Fibroblast of lung (primary cell): ENCODE results near the gene PUS10. TPM values are rescaled to one million over a fixed set of nuclear protein-coding genes. Genes with fewer than 3 reads are reported as not detected.

Experiments used
- DNase-seq, 2 donors: peaks; one replicate each; pipeline versions ENCODE4 v3.0.0 to v3.0.0-alpha.2; 2010; ENCODE audit warnings: low read depth in 2 of 2
- H2AFZ ChIP-seq: 2 replicates; pipeline ENCODE4 v1.5.1; 2012; ENCODE audit warnings: low read length, control low read depth, inconsistent platforms
- H3K27ac ChIP-seq: 2 replicates; pipeline ENCODE4 v1.5.1; 2011; ENCODE audit warnings: low read length, control low read depth; ENCODE audit not compliant: insufficient read depth
- H3K27me3 ChIP-seq: 2 replicates; pipeline ENCODE4 v1.5.1; 2011; ENCODE audit warnings: mild to moderate bottlenecking, low read length; ENCODE audit not compliant: control insufficient read depth, insufficient read depth
- H3K36me3 ChIP-seq: 2 replicates; pipeline ENCODE4 v1.5.1; 2011; ENCODE audit warnings: low read length; ENCODE audit not compliant: control insufficient read depth, insufficient read depth
- H3K4me1 ChIP-seq: 2 replicates; pipeline ENCODE4 v1.5.1; 2011; ENCODE audit warnings: low read length; ENCODE audit not compliant: control insufficient read depth, insufficient read depth; ENCODE audit errors: extremely low read depth
- H3K4me2 ChIP-seq: 2 replicates; pipeline ENCODE4 v1.5.1; 2011; ENCODE audit warnings: low read length, control low read depth; ENCODE audit not compliant: insufficient read depth; ENCODE audit errors: extremely low read depth
- H3K4me3 ChIP-seq, 4 experiments: fragments of 200-600 bp in 1 of 4; sonication (generic) in 1 of 4; replicated peaks in 1 of 4; 2 replicates each; pipeline ENCODE4 v1.5.1; 2011 to 2016; ENCODE audit warnings: low read length in 4 of 4, low read depth in 3 of 4, mild to moderate bottlenecking in 3 of 4, control low read depth in 2 of 4, inconsistent platforms in 1 of 4, mixed read lengths in 1 of 4; ENCODE audit not compliant: insufficient read depth in 1 of 4; ENCODE audit errors: control extremely low read depth in 1 of 4
- H3K79me2 ChIP-seq: 2 replicates; pipeline ENCODE4 v1.5.1; 2012; ENCODE audit warnings: mild to moderate bottlenecking, low read length, inconsistent platforms; ENCODE audit not compliant: control insufficient read depth, insufficient read depth
- H3K9ac ChIP-seq: 2 replicates; pipeline ENCODE4 v1.5.1; 2011; ENCODE audit warnings: mild to moderate bottlenecking, low read length, control low read depth; ENCODE audit not compliant: insufficient read depth
- H3K9me3 ChIP-seq: 2 replicates; pipeline ENCODE4 v1.5.1; 2012; ENCODE audit warnings: low read depth, low read length; ENCODE audit not compliant: control insufficient read depth, insufficient read depth
- H4K20me1 ChIP-seq: 2 replicates; pipeline ENCODE4 v1.5.1; 2011; ENCODE audit warnings: low read length; ENCODE audit not compliant: control insufficient read depth, insufficient read depth; ENCODE audit errors: extremely low read depth
- EZH2 ChIP-seq: IDR thresholded peaks from 2 replicates; pipeline ENCODE4 v1.5.1; 2012; ENCODE audit warnings: low read length, control low read depth, mild to moderate bottlenecking; ENCODE audit errors: missing control alignments
- polyA plus RNA-seq, 2 donors: library from polyadenylated mRNA; depleted of rRNA in 1 of 2; stranded (reverse) in 1 of 2; unstranded in 1 of 2; fragments of >200 nt; gene quantifications; 2 replicates each; pipeline ENCODE4 v1.2.1, GENCODE V29; 2011 to 2012; ENCODE audit warnings: missing spikeins in 1 of 2
- total RNA-seq: library from RNA; depleted of rRNA; stranded (reverse); fragments of >200 nt; gene quantifications from 2 replicates; pipeline ENCODE4 v1.2.1, GENCODE V29; 2014
- TF ChIP-seq, protein P1 (sequence below), 2 donors: IDR thresholded peaks in 1 of 2; conservative IDR thresholded peaks in 1 of 2; 1 replicate in 1 of 2; 2 replicates in 1 of 2; pipeline ENCODE4 v1.5.1; 2011 to 2012; ENCODE audit warnings: low read length in 2 of 2, control low read depth in 1 of 2, inconsistent platforms in 1 of 2, low read depth in 1 of 2, mild to moderate bottlenecking in 1 of 2

The PUS10 gene
- total and polyA plus RNA-seq, 2 donors (not counting 1 experiment from before 2014, with no cell fraction given), result 6.0 to 9.2 TPM

DNA sequence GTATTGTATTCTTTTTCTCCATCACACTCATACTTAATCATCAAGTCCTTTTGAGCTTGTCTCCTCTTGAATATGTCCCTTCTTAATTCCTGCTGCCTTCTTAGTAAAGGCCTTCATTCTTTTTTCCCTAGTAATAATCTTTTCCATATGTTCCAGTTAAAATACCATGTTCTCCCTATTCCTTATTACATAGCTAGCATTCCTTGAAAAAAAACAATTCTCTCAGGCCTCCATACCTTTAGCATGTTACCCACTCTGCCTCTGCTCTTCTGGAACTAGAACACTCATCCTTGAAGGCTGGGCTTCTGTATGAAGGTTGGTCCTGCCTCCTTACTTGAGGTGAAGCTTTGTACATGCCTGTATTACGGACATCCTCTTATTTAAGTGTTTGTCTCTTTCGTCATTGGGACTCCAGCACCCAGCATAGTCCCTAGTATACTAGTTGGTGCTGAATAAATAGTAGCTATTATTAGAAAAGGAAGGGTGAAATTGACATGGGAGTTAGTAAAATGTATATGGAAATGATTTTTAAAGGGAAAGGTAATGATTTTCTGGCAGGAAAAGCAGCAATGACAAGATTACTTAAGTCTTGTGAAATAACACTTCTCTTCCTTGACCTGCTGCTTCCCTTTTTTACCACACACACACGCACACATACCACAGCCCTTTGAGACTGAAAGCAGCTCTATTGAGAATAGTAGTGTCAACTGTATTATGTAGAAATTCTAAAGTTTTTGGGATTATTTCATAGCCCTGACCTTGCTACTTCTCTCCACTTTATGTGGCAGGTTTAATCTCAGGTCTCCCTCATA lies 91.1 kb downstream of the PUS10 start:
- H3K27ac ChIP-seq, result no peak overlapping the region
- no peak for TF ChIP-seq EZH2
- TF ChIP-seq, protein P1, sequence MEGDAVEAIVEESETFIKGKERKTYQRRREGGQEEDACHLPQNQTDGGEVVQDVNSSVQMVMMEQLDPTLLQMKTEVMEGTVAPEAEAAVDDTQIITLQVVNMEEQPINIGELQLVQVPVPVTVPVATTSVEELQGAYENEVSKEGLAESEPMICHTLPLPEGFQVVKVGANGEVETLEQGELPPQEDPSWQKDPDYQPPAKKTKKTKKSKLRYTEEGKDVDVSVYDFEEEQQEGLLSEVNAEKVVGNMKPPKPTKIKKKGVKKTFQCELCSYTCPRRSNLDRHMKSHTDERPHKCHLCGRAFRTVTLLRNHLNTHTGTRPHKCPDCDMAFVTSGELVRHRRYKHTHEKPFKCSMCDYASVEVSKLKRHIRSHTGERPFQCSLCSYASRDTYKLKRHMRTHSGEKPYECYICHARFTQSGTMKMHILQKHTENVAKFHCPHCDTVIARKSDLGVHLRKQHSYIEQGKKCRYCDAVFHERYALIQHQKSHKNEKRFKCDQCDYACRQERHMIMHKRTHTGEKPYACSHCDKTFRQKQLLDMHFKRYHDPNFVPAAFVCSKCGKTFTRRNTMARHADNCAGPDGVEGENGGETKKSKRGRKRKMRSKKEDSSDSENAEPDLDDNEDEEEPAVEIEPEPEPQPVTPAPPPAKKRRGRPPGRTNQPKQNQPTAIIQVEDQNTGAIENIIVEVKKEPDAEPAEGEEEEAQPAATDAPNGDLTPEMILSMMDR (conservative IDR thresholded peaks at IDR 0.05 in 1 of 2, IDR thresholded peaks at IDR 0.05 in 1 of 2; ENCODE audit: low read depth in 1 of 2, low read length in 2 of 2), result no peak
- H2AFZ ChIP-seq, result no peak overlapping the region
- H3K79me2 ChIP-seq, result no peaks in the 10 kb centered on the region
- H3K36me3 ChIP-seq, result no peaks in the 10 kb centered on the region
- peaks cover 3% of the 10 kb centered on the region for H3K4me1 ChIP-seq
- no peaks in the 10 kb centered on the region for H3K27me3 ChIP-seq
- H3K9me3 ChIP-seq, result no peaks in the 10 kb centered on the region
- DNase-seq, result peak; percentile 21 to 27
- H4K20me1 ChIP-seq, result no peaks in the 10 kb centered on the region
- no peak overlapping the region for H3K4me2 ChIP-seq
- H3K9ac ChIP-seq, result no peak overlapping the region
- H3K4me3 ChIP-seq, result no peak overlapping the region

DNA sequence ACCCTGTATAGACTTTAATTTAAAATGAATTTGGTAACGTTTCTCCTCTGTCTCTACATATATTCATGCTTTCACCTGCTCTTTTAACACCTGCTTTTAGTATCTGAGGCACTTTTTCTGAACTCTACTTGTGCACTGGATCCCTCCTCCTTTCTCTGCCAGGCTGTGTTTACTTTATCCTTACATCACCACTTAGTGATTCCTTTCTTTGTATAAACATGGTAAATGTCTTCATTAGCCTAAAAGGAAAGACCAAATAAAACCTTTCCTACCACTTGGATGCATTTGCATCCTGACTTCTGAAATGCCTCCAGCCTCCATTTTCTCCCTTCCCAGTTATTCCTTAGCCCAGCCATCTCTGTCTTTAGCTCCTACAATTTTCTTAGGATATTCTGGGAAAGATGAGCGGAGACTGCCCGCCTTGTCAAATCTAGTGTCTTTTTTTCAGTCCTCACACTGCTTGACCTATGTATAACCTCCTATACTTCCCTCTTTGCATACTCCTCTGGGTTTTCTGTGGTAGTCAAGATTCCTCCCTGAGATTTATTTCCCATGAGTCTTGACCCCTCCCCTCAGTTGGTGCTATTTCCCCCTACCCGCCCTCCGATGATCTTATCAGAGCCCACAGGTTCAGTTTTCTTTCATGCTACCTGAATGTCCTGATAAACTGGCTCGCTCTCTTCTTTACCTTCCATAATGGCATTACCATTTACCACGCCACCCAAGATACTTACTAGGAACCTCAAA lies 91.9 kb downstream of the PUS10 start:
- no peak overlapping the region for H3K27ac ChIP-seq
- H3K4me2 ChIP-seq, result no peak overlapping the region
- H3K9me3 ChIP-seq, result no peaks in the 10 kb centered on the region
- no peak overlapping the region for H3K9ac ChIP-seq
- H3K79me2 ChIP-seq, result no peaks in the 10 kb centered on the region
- no peak overlapping the region for H2AFZ ChIP-seq
- H4K20me1 ChIP-seq, result no peaks in the 10 kb centered on the region
- peaks cover 3% of the 10 kb centered on the region for H3K4me1 ChIP-seq
- no peaks in the 10 kb centered on the region for H3K36me3 ChIP-seq
- H3K4me3 ChIP-seq, result no peak overlapping the region
- H3K27me3 ChIP-seq, result no peaks in the 10 kb centered on the region
- DNase-seq, result peak; percentile 43 to 60
- no peak for TF ChIP-seq EZH2
- TF ChIP-seq, protein P1 (conservative IDR thresholded peaks at IDR 0.05 in 1 of 2, IDR thresholded peaks at IDR 0.05 in 1 of 2; ENCODE audit: low read depth in 1 of 2, low read length in 2 of 2), result no peak

DNA sequence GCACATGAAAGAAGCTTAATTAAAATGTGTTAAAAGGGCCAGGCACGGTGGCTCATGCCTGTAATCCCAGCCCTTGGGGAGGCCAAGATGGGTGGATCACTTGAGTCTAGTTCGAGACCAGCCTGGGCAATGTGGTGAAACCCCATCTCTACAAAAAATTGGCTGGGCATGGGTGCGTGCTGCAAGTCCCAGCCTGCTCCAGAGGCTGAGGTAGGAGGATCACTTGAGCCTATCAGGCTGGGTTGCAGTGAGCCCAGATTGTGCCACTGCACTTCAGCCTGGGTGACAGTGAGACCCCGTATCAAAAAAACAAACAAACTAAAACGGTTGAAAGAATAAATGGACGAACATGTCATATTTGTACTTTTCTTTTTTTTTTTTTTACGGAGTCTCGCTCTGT lies 110.7 kb downstream of the PUS10 start:
- no peak overlapping the region for H3K4me2 ChIP-seq
- no peaks in the 10 kb centered on the region for H3K79me2 ChIP-seq
- H3K27me3 ChIP-seq, result no peaks in the 10 kb centered on the region
- H3K9ac ChIP-seq, result no peak overlapping the region
- TF ChIP-seq, protein P1 (conservative IDR thresholded peaks at IDR 0.05 in 1 of 2, IDR thresholded peaks at IDR 0.05 in 1 of 2; ENCODE audit: low read depth in 1 of 2, low read length in 2 of 2), result no peak
- TF ChIP-seq EZH2, result no peak
- H3K4me3 ChIP-seq, result no peak overlapping the region
- no peaks in the 10 kb centered on the region for H3K36me3 ChIP-seq
- no peaks in the 10 kb centered on the region for H4K20me1 ChIP-seq
- no peak overlapping the region for H2AFZ ChIP-seq
- H3K9me3 ChIP-seq, result no peaks in the 10 kb centered on the region
- DNase-seq, result no peak
- no peak overlapping the region for H3K27ac ChIP-seq
- H3K4me1 ChIP-seq, result no peaks in the 10 kb centered on the region
